GM19463 (cell line): Measurements from ENCODE around the gene CNGA1.
A peak's percentile ranks its signal among the peaks of the same experiment; 100 is the strongest.

Source experiments
- ATAC-seq: cut with Tn5 transposase; IDR thresholded peaks from one replicate; pipeline ENCODE4 v1.9.1; 2021; ENCODE audit warnings: mild to moderate bottlenecking, moderate library complexity; ENCODE audit not compliant: unreplicated experiment

CNGA1 gene

GRCh38 chr4:48016141-48017107 is at the start of gene CNGA1, which contains the start of gene NIPAL1:
Gene CNGA1, minus strand, starts transcription at chr4:48016681. Its CDS starts 63,992 bp downstream, at chr4:47952689.
Gene NIPAL1, plus strand, starts transcription at chr4:48016772. Its CDS starts 68 bp downstream, at chr4:48016840.
- peak; percentile 91 for ATAC-seq

GRCh38 chr4:48065587-48066052 is 49.1 kb upstream of the CNGA1 start:
- ATAC-seq: peak; percentile 76

- ATAC-seq: no peak
Observed at GRCh38 chr4:48064349-48064748, 47.9 kb upstream of the CNGA1 start.

- ATAC-seq: no peak
Observed at GRCh38 chr4:48058617-48059530, 42.4 kb upstream of the CNGA1 start.

DNA sequence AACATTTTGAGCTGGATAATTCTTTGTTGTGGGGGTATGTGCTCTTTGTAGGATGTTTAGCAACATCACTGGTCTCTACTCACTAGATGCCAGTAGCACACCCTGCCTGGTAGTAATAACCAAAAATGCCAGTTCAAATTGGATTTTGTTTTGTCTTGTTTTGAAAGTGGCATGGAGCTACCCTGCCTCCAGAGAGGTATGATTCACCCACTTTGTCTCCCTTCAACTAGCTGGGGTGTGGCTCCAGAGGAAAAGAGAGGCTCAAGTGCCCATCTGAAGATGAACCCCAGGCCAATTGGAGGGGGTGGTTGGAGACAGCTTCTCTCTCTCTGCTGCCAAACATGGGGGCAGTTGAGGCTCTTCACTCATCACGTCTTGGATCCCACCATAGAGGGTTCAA is 34.6 kb upstream of the CNGA1 start:
- no peak for ATAC-seq

- no peak for ATAC-seq
Observed at GRCh38 chr4:48049483-48049882, 33.0 kb upstream of the CNGA1 start.

DNA sequence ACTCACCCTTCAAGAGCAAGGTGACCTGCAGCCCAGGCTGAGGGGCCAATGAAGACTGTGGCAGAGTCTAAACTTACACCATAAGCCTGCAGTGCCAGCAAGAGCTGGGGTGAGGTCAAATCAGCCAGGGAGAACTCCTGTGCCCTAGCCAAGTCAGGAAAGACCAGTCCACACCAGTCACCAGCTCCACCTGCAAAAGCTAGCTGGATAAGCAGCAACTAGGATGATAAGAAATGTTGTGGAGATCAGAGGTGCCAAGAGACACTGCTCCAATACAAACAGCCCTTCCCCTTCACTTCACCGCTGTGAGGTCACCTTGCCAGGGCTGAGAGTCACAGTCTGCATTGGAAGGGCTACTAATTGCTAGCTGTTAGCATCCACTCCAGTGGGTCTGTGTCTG is 31.4 kb upstream of the CNGA1 start:
- no peak for ATAC-seq

DNA sequence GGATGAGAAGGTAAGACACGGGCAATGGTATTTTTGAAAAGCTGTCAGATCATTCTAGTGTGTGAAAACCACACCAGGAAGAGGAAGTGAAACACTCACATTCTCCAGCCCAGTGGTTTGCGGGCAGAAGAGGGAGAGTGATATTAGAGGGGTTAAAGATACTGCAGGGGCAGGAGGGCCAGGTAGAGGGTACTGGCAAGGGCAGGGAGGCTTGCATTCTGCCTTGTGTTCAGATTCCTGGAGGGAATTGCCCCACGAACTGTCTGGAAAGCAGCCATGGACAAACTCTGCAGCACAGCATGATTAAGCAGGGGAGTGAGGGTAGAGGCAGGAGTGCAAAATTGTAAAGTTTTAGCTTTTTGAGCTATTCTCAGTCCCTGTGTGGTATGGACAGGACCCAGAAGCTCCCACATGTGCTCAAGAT is 31.0 kb upstream of the CNGA1 start:
- ATAC-seq: peak; percentile 98

DNA sequence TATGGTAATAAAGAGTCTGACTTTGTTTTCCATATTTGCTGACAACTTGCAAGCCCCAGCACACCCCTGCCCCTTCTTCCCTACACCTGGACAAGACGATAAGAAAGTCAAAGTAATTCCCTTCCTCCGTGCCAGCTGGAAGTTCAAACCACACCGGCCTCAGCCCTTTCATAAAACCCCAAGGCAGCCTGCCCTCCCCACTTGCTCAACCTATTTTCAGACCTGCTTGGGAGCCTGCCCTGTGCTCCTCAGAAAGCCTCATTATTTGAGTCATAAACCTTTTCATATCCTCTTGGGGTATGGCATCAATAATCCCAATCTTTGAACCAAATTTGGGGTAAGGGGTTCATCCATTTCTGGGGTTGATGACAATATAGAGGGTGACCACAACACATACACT is 29.6 kb upstream of the CNGA1 start:
- ATAC-seq: no peak

DNA sequence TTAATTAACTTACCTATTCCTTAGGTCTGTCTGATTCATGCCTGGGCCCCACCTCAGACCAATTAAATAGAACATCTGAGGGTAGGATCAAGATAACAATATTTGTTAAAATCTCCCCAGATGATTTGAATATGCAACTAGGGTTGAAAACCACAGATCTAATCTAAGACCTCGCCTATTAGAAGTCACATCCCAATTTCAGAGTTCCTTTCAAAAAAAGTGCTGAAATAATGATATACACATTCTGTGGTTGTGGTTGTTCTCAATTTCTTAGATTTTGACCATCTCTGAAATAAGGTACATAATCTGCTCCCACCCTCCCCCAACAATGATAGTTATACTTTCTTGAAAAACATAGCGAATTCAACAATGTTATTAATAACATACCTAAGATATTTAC is 27.8 kb upstream of the CNGA1 start:
- no peak for ATAC-seq

DNA sequence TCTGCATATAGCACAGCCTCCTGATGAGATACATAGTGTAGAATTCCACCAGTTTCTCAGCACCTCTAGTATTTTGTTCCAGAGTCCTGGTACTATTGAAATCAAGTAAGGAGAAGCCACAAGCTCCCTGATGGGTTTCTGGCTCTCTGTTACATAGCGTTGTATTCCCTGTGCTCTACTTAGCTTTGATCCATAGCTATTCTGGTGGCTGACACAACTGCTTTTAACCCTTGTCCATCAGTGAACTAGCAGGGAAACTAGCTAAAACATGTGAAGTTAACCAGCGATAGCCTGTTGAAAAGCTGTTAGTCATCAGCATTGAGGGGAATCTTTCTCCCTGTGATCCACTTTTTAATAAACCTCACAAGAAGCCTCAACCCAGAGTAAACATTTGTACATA is 27.0 kb upstream of the CNGA1 start:
- ATAC-seq: no peak

DNA sequence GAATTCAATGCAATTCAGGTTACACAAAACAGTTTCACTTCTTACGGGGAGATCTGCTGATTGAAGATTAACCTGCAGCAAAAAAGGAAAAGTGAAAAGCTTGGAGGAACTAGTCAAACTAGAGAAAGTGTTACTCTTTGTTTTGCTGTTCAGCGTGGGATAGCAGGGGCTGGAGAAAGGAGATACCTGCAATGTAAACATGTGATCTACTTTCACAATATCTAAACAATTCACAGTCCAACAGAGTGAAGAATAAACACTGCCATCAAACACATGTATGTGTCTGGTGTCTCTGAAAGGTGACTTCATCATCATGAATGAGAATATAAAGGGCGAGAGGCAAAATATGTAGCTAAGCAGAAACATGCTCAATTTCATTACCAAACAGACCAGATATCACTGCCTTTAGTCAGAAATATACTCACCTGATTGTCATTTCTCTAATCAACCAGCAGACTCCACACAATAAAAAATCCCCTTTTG is 26.5 kb upstream of the CNGA1 start:
- no peak for ATAC-seq

DNA sequence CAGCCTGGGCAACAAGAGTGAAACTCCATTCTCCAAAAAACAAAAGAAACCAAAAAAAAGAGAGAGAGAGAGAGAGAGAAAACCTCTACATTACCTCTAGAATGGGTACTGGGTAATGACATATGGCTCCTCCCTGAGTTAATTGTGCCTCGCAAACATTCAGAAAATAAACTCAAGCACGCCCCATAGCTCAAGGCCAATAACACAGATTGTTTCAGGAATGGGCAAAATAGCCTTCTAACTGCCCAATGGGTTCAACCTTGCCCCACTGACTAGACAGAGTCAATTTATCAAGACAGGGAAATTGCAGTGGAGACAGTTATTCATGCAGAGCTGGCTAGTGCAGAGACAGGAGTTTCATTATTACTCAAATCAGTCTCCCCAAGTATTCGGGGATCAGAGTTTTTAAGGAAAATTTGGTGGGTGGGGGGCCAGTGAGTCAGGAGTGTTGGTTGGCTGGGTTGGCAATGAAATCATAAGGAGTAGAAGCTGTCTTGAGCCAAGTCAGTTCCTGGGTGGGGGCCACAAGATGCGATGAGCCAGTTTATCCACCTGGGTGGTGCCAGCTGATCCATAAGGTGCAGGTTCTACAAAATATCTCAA is 25.2 kb upstream of the CNGA1 start:
- no peak for ATAC-seq

GRCh38 chr4:48039561-48039960 is 23.1 kb upstream of the CNGA1 start:
- ATAC-seq: no peak

DNA sequence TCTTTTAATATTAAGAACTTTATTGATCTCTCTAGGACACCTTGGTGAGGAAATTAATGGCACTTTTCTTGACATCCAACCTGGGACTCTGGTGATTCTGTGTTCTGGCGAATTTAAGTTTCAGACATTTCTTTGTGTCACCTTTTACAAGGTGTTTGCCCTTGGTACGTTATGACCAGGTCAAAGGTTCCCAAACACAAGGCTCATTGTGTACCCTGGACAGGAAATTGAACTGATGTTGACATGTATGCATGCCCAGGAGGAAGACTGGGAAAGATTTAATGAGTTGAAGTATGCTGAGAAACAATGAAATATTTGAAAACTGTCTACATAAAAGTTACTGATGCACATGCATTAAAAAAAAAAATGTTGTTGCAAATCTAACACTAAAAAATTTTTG is 22.2 kb upstream of the CNGA1 start:
- no peak for ATAC-seq

DNA sequence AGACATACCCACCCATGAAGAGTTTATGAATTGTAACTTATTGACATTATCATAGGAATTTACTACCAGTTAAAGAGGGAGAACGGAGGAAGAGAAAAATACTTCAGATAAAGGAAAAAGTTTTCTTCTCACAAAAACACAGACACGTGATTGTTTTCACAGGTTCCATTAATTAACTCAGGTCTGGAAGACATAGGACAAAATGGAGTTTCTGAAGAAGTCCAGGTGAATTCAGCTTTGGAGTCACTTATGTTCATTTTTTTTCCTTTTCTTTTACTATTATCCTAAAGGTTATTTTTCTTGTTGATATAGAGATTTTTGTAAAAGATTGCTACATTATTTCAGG is 20.6 kb upstream of the CNGA1 start:
- ATAC-seq: no peak

- ATAC-seq: no peak
Observed at GRCh38 chr4:48035952-48036351, 19.5 kb upstream of the CNGA1 start.

- peak; percentile 40 for ATAC-seq
Observed at GRCh38 chr4:48033825-48034413, 17.4 kb upstream of the CNGA1 start.

- ATAC-seq: no peak
Observed at GRCh38 chr4:48033412-48033811, 16.9 kb upstream of the CNGA1 start.

DNA sequence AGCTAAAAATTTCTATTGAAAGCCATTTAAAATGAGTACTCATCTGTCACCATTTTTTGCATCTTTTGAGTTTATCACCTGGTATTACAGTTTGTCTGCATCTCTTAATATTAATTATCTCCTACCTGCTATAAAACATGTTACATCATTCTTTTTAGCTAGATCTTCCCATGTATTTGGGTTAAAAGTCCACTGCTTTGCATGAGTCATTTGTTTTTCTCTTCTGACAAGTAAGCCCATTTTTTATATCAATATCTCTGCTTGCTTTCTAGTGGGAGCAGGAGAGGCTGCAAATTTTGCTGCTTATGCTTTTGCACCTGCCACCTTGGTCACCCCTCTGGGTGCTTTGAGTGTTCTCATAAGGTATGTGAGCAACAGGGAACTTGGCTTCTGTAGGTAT is 16.2 kb upstream of the CNGA1 start:
- no peak for ATAC-seq
